Hematopoietic multipotent progenitor cell treated with erythropoietin and hydrocortisone succinate and interleukin-3 and kit ligand, for 15 days (in vitro differentiated cells): ENCODE results near the gene ZBTB7A.
"Not testable (repeated sequence)": the region's sequence is repeated elsewhere in the genome, so short reads cannot be mapped to it uniquely, and the experiment has no call there.

ENCODE experiments used
- DNase-seq: peaks from one replicate; pipeline ENCODE4 v3.0.0-alpha.2; 2015; ENCODE audit warnings: low spot score

ZBTB7A gene

DNA sequence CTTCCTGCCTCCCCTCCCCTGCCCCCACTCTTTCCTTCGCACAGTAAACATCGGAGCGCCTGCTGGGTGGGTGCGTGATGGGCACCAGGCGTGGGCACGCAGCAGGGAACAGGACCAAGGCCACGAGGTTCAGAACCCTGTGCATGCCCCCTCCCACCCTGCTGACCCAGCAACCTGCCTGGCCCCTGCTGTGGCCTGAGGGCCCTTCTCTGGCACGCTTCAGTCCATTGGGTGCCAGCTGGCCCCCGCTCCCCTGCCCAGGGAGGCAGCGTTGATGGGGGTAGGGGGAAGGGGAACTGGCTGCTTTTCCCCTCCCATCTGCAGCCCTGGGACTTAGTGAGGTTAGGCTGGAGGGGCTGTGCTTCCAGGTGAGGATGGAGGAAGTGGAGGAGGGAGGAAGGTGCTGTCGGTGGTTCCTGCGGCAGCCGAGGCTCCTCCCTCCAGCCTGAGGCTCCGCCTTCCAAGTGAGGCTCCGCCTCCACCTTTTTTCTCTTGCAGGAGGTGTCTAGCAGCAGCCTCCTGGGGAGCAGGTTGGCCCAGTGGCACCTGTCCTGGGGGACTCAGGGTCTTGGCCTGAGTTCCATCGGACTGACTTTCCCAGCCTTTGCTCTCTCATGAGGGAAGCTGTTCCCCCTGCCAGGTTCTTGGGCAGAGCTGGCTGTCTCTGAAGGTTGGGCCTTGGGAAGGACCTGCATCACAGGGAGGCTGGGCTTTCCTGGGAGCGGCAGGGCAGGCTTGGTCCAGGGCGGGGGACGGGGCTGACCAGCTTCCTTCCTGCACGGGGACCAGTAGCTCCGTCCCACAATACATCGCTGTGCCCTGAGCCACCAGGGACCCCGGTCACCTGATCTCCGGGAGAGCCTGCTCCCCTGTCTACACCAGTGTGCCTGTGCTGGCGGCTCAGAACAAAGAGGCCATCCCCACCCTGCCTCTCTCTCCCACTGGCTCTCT lies 51.9 kb downstream of the ZBTB7A start:
- DNase-seq = peak; percentile 48

DNA sequence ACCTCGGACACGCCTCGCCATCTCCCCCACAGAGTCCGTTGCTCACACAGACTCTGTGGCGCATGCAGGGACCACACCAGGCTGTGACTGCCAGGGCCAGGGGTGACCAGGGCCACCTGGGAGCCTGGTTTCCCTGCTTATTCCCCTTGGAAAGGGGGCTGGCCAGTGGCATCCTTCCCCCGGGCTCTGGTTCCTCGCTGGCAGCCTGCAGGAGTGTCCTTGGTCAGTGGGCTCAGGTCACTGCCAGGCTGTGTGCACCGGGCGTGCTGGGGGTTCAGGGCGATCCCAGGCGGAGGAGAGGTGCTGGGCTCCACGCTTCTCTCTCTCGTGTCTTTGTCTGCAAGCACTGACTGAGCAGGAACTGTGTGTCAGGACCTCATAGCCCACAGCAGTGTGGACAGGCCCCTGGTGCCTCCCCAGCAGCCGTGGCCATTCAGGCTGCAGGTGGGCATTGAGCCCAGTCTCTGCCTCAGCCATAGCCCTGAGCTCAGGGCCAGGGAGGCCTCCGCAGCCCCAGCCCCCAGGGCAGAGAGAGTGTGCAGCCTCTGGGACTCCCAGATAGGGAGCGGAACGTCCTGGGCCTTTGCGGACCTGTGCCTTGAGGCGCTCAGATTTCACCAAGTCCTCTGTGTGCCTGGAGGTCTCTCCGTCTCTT lies 52.7 kb downstream of the ZBTB7A start:
- no peak for DNase-seq

DNA sequence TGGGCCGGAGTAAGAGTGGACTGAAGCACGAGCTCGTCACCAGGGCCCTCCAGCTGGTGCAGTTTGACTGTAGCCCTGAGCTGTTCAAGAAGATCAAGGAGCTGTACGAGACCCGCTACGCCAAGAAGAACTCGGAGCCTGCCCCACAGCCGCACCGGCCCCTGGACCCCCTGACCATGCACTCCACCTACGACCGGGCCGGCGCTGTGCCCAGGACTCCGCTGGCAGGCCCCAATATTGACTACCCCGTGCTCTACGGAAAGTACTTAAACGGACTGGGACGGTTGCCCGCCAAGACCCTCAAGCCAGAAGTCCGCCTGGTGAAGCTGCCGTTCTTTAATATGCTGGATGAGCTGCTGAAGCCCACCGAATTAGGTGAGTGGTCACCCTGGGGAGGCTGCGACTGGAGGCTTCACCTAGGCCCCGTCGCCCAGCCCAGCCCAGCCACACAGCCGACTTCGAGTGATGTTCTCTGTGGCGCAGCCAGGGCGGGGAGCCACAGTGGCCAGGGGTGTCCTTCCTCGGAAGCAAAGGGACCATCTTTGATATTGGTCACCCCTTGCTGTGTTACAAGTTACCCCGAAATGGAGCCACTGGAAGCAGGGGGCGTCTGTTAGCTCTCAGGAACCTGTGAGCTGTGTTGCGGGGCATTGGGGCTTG lies 53.6 kb downstream of the ZBTB7A start:
- DNase-seq = no peak

DNA sequence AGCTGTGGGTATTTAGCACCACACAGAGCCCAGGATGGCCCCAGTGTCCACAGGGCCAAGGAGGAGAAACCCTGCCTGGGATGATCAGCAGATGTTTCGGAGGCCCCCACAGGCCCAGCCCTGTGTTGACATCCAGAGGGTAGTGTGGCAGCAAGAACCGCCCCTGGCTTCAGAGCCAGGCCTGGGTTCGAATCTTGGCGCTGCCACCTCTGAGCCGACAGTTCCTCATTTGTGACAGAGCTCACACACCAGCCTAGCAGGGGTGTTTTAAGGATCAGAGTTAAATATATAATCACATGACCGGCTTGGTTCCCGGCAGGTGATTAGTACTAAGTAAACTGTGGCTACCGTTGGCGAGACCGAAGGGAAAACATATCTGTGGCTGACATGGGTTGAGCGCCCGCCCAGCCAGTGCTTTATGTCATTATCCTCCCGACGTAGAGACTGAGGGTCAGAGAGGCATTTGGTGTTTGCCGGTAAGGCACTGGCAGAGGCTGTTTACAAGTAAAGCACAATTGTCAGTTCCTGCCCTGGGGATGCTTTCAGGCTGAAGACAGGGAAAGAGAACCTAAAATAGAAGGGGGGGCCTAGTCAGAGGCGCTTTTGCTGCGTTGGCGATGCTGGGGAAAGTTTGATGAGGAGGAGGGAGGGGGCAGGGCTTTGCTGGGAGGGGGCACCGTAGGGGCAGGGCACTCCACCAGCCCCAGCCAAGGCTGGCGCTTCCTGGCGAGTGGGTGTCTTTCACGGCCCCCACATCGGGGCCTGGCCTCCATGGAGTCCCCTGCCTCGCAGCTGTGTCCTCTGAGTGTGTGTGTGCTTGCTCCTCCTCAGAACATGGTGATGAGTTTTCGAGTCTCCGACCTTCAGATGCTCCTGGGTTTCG lies 54.4 kb downstream of the ZBTB7A start:
- no peak for DNase-seq

DNA sequence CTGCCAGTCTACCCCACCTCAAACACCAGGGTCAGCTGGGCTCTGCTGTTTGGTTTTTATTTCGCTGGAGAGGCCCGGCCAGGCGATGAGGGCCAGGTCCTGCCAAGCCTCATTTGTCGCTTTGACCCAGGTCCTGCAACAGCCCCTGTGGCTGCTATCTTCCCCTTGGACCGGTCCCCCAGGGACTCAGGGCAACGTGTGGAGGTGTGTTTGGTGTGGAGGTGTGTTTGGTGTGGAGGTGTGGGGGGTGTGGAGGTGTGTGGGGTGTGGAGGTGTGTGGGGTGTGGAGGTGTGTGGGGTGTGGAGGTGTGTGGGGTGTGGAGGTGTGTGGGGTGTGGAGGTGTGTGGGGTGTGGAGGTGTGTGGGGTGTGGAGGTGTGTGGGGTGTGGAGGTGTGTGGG lies 55.3 kb downstream of the ZBTB7A start:
- not testable (repeated sequence) for DNase-seq

DNA sequence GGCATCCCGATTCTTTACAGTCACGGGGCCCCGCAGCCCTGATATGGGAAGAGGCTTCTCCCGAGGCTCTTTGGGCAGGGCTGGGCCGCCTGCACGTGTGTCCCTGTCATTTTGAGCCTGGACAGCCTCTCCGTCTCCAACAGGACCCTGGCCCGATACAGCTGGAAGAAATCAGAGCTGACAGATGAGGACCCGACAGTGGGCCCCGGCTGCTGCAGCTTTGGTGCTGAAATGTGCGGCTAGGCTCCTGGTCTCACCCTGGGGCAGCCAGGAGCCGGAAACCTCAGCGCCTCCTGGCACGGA lies 55.9 kb downstream of the ZBTB7A start:
- DNase-seq = no peak

DNA sequence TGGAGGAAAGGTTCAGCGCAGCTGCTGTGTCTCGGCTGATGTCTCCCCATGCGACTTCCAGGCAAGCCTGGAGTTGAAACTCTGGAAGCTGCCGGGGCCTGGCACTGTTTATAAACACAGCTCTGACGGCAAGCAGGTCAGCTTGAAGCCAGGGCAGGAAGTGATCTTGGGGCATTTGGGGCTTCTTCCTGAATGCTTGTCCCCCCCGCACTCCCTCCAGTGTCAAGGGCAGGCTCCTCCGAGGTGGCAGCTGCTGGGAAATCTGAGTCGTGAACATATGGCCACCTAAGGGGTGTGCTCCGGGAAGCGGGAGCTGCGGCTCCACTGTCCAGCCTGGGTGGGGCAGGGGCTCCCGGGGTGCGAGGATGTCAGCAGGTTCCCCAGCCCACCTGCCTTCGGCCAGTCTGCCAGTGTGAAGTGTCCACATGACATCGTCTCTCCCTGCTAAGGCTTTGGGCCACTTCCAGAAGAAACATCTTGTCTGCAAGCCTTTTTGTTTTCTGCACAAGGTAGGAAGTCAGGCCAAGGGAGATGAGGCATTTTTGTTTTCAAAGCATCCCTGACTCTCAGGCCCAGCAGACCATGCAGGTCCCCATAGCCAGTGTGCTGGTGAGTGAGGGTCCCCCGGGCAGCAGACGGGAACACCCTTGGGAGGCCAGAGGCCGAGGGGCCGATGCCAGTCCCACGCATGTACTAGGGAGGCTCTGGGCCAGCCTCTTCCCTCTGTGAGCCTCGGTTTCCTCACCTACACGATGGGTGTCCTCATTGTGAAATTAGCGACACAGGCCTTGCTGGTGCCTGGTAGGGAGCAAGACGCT lies 56.5 kb downstream of the ZBTB7A start:
- DNase-seq = no peak

DNA sequence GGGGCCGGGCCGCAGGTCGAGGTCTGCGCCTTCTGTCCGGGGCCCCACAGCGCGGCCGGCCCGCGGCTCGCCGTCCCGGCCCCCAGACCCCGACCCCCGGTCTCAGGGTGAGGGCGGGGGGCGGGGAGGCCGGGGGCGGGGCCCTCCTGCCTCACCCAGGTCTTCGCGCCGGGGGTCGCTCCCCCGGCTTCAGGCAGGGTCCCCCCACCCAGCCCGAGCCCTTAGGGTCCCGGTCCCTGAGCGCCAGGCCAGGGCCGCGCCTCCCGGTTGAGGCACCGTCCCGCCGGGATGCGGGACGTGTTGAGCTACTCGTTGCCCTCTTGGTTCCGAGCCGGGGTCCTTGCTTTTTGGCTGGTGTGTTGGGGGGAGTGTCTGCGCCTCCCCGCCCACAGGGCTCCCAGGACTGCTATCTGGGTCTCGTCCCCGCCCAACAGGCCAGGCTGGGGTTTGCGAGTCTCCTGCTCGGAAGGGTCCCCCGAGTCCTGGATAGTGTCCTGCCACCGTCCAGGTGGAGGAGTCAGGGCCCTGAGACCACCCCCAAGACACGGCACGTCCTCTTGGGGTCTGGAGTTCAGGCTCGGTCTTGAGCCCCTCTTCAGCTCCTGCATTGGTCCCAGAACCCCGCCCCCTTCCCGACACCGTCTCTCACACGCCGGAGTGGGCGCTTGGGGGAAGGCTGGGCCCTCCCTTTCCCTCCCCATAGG lies 58.7 kb downstream of the ZBTB7A start:
- peak; percentile 57 for DNase-seq

DNA sequence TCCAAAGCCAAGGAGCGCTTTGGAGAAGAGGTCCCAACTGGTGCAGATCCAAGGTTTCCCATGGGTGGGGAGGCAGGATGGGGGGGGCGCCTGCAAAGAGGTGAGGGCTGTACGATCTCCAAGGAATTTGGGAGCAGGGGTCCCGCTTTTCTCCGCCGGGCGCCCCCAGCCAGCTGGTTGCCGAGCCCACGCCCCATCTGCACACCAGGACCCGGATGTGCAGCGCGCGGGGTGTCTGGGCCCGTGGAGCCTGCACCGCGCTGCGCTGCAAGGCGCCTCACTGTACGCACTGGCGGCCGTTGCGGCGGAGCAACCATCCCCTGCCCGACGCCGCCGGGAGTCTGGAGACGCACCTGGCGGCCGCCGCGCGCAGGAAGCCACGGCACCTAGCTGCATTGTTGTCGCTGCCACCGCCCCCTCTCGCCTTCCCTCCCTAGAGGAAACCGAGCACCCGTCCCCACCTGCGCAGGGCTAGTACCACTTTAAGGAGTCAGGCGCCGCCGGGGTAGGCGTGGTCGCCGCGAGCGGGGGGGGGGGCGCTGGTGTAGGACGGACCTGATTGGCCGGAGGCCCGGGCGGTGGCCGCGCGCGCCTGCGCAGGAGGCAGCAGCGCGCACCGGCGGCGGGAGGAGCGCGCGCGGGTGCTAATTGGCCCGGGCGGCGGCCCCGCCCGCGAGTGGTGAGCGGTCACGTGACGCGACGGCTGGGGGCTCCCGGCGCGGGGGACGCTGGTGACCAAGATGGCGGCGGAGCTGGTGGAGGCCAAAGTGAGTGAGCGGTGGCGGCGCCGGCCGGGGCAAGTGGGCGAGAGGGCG lies 59.5 kb downstream of the ZBTB7A start, which contains the start of gene PIAS4:
Gene PIAS4, plus strand, starts transcription at position 716 of the 815 bp plus-strand sequence. Its CDS starts 25 bp downstream, at position 741.
- peak; percentile 97 for DNase-seq

DNA sequence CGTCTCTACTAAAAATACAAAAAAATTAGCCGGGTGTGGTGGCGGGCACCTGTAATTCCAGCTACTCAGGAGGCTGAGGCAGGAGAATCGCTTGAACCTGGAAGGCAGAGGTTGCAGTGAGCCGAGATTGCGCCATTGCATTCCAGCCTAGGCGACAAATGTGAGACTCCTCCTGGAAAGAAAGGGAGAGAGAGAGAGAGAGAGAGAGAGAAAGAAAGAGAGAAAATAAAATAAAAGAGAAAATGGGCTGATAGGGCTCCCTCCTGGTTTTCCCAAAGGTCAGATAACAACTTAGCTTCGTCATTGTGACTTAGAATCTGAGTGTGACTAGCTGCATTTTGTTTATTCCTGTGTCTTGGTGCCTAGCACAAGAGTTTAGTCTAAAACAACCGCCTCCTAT lies 61.3 kb downstream of the ZBTB7A start:
- peak; percentile 60 for DNase-seq

DNA sequence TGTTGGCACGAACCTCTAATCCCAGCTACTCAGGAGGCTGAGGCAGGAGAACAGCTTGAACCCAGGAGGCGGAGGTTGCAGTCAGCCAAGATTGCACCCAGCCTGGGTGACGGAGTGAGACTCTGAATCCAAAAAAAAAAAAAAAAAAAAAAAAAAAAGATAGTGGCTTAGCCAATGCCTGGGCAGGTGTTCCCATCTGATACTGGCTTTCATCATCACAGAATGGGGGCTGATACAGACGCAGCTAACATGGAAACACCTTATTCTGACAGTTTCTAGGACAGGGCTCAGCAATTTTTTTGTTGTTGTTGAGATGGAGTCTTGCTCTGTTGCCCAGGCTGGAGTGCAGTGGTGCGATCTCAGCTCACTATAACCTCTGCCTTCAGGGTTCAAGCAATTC lies 65.9 kb downstream of the ZBTB7A start:
- peak; percentile 32 for DNase-seq

DNA sequence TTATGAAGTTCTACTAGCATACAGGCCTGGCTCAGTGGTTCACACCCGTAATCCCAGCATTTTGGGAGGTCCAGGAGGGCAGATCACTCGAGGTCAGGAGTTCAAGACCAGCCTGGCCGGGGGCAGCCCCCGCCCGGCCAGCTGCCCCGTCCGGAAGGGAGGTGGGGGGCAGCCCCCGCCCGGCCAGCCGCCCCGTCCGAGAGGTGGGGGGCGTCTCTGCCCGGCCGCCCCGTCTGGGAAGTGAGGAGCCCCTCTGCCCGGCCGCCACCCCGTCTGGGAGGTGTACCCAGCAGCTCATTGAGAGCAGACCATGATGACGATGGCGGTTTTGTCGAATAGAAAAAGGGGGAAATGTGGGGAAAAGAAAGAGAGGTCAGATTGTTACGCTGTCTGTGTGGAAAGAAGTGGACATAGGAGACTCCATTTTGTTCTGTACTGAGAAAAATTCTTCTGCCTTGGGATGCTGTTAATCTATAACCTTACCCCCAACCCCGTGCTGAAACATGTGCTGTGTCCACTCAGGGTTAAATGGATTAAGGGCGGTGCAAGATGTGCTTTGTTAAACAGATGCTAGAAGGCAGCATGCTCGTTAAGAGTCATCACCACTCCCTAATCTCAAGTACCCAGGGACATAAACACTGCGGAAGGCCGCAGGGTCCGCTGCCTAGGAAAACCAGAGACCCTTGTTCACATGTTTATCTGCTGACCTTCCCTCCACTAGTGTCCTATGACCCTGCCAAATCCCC lies 67.9 kb downstream of the ZBTB7A start:
- DNase-seq = not testable (repeated sequence)

DNA sequence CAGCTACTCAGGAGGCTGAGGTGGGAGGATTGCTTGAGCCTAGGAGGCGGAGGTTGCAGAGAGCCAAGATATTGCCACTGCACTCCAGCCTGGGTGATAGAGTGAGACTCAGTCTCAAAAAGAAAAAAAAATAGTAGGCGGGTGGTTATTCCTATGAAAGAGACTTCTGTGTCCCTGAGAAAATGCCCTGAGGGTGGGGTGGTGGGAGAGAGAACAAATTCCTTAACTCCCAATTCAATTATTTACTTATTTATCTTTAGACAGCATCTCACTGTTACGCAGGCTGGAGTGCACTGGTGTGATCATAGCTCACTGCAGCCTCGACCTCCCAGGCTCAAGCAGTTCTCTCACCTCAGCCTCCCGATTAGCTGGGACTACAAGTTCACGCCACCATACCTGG lies 71.1 kb downstream of the ZBTB7A start:
- no peak for DNase-seq
